NCI-H2227 treated with DMSO at 0.1 percent for 48 hours (cell line): ENCODE data around the gene ANK2.

ENCODE experiments used
- DNase-seq: peaks from one replicate; lab custom pipeline; 2025; lab: John Stamatoyannopoulos, UW

Gene ANK2

GRCh38 chr4:113398441-113399143, 349.1 kb downstream of the ANK2 start:
- no peak for DNase-seq

GRCh38 chr4:113404167-113404571, 354.7 kb downstream of the ANK2 start:
- DNase-seq = no peak

GRCh38 chr4:113404841-113405240, 355.4 kb downstream of the ANK2 start:
- no peak for DNase-seq

GRCh38 chr4:113405874-113406722, 356.6 kb downstream of the ANK2 start:
- no peak for DNase-seq

- no peak for DNase-seq
Observed at GRCh38 chr4:113406723-113407016, 357.2 kb downstream of the ANK2 start.

- no peak for DNase-seq
Observed at GRCh38 chr4:113407409-113407808, 358.0 kb downstream of the ANK2 start.

- DNase-seq = no peak
Observed at GRCh38 chr4:113409181-113409580, 359.7 kb downstream of the ANK2 start.

GRCh38 chr4:113410686-113411085, 361.2 kb downstream of the ANK2 start:
- no peak for DNase-seq

- no peak for DNase-seq
Observed at GRCh38 chr4:113411496-113411938, 362.1 kb downstream of the ANK2 start.

GRCh38 chr4:113419631-113420030, 370.2 kb downstream of the ANK2 start:
- DNase-seq = no peak

- no peak for DNase-seq
Observed at GRCh38 chr4:113420938-113421337, 371.5 kb downstream of the ANK2 start.

- DNase-seq = no peak
Observed at GRCh38 chr4:113423631-113424030, 374.2 kb downstream of the ANK2 start.

- DNase-seq = no peak
Observed at GRCh38 chr4:113433116-113433515, 383.7 kb downstream of the ANK2 start.
